Large intestine (tissue), 3 donors: ENCODE measurements around the gene CKMT2. TPM values are rescaled to one million over a fixed set of nuclear protein-coding genes. Genes with fewer than 3 reads are reported as not detected.
A peak's percentile ranks its signal among the peaks of the same experiment; 100 is the strongest.

ENCODE experiments used
- DNase-seq, 2 donors: peaks; one replicate each; pipeline versions ENCODE4 v3.0.0 to v3.0.0-alpha.2; 2013
- H3K27ac ChIP-seq: one replicate; pipeline ENCODE4 v1.5.1; 2013; ENCODE audit warnings: low read length
- H3K27me3 ChIP-seq: 2 replicates; pipeline ENCODE4 v1.6.1; 2013; ENCODE audit warnings: low read length; ENCODE audit not compliant: control insufficient read depth, insufficient read depth
- H3K36me3 ChIP-seq: 2 replicates; pipeline ENCODE4 v1.6.1; 2013; ENCODE audit warnings: low read length; ENCODE audit not compliant: control insufficient read depth, insufficient read depth
- H3K4me1 ChIP-seq: one replicate; pipeline ENCODE4 v1.6.1; 2013; ENCODE audit warnings: low read length; ENCODE audit not compliant: control insufficient read depth, insufficient read depth
- H3K4me3 ChIP-seq: one replicate; pipeline ENCODE4 v1.5.1; 2013; ENCODE audit warnings: low read length
- H3K9me3 ChIP-seq: one replicate; pipeline ENCODE4 v1.6.1; 2013; ENCODE audit warnings: mild to moderate bottlenecking, low read depth, low read length, moderate library complexity; ENCODE audit not compliant: control insufficient read depth
- WGBS: methylation state at CpG from one replicate; pipeline ENCODE4 v1.1.5; 2013; ENCODE audit warnings: low lambda C conversion rate; ENCODE audit not compliant: insufficient coverage; 5-methylcytosine and 5-hydroxymethylcytosine counted together
- polyA plus RNA-seq: library from polyadenylated mRNA; unstranded; fragments of 120-200 nt; gene quantifications from one replicate; pipeline ENCODE4 v1.2.1, GENCODE V29; 2013

Gene CKMT2
- polyA plus RNA-seq, 1 donor, result 2.7 TPM

GRCh38 chr5:81214848-81215247, 18.3 kb upstream of the CKMT2 start:
- no peaks in the 10 kb centered on the region for H3K27me3 ChIP-seq
- WGBS, result no CpG with 5 or more reads among the region's 8 CpGs

DNA sequence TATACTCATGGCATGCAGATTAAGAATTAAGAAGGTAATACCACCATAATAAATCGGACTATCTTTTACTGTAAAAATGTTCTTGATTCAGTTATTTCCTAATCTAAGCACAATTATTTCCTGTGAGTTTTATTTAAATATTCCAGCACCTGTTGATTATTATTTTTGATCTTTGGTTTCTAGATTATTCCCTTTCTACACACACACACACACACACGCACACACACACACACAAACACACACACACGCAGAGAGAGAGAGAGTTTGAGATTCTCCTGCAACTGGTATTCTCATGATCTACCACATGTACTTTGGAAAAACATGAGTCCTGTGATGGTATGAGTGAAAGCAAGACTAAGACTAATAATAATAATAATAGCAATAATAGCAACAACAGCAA, 17.0 kb upstream of the CKMT2 start:
- DNase-seq, result no peak
- 100% methylated on average over 1 of the region's 3 CpGs for WGBS
- H3K27ac ChIP-seq, result no peak overlapping the region
- no peaks in the 10 kb centered on the region for H3K36me3 ChIP-seq
- no peaks in the 10 kb centered on the region for H3K9me3 ChIP-seq
- H3K27me3 ChIP-seq, result no peaks in the 10 kb centered on the region
- H3K4me3 ChIP-seq, result no peak overlapping the region
- H3K4me1 ChIP-seq, result peaks cover 19% of the 10 kb centered on the region

More at GRCh38 chr5:81214848-81215247, 18.3 kb upstream of the CKMT2 start:
- Histone ChIP-seq H3K27ac (no peak overlapping the region), H3K4me3 (no peak overlapping the region), H3K36me3 (no peaks in the 10 kb centered on the region), H3K9me3 (no peaks in the 10 kb centered on the region), H3K4me1 (peaks cover 19% of the 10 kb centered on the region)
- no peak for DNase-seq

GRCh38 chr5:81219389-81219788, 13.7 kb upstream of the CKMT2 start:
- no peak for DNase-seq
- Histone ChIP-seq H3K27ac (no peak overlapping the region), H3K27me3 (no peaks in the 10 kb centered on the region), H3K9me3 (no peaks in the 10 kb centered on the region), H3K4me3 (no peak overlapping the region), H3K4me1 (no peaks in the 10 kb centered on the region), H3K36me3 (no peaks in the 10 kb centered on the region)
- WGBS, result 100% methylated on average over 1 of the region's 3 CpGs

GRCh38 chr5:81222285-81222684, 10.8 kb upstream of the CKMT2 start:
- Histone ChIP-seq H3K4me1 (no peaks in the 10 kb centered on the region), H3K27ac (no peak overlapping the region), H3K9me3 (no peaks in the 10 kb centered on the region), H3K4me3 (no peak overlapping the region), H3K36me3 (no peaks in the 10 kb centered on the region), H3K27me3 (no peaks in the 10 kb centered on the region)
- no peak for DNase-seq

DNA sequence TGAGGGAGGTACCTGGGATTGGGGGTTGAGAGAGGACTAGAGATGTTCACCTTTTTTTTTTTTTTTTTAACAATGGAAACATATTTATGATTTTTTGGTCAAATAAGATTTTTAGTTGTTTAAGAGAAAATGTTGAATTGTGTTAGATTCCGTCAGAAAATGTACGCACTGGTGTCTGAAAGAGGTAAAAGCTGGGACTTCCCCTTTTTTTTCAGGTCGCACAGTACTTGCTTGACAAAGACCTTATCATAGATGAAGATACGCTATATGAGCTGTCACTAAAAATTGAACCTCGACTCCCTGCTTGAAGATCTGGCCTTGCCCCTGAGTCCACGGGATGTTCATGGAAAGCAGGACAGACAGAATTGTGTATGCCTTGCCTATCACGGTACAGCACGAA, 7.7 kb upstream of the CKMT2 start:
- no CpG with 5 or more reads among the region's 8 CpGs for WGBS
- no peak for DNase-seq
- no peaks in the 10 kb centered on the region for H3K27me3 ChIP-seq

DNA sequence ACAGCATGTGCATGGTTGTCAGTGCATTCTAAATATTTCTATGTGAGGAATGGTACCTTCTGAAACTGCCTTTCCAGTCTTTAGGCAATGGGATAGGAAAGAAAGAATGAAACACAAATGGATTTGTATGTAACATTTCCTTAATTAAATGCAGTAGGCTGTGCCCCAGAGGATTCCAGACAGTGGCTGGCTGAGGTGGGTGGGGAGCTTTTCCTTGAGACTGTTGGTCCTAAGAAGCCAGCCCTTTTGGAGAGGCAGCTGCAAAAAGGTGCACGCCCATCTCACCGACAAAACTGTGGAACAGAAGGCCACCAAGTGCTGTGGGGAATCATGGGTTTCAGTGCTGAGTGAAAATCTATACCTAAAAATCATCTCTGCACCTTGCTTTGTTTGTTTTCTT, 6.8 kb upstream of the CKMT2 start:
- H3K27me3 ChIP-seq, result no peaks in the 10 kb centered on the region
- no peak overlapping the region for H3K4me3 ChIP-seq
- H3K36me3 ChIP-seq, result no peaks in the 10 kb centered on the region
- WGBS, result no CpG with 5 or more reads among the region's 2 CpGs
- no peak for DNase-seq
- no peak overlapping the region for H3K27ac ChIP-seq
- H3K9me3 ChIP-seq, result no peaks in the 10 kb centered on the region
- H3K4me1 ChIP-seq, result no peaks in the 10 kb centered on the region

More for the DNA sequence above, 7.7 kb upstream of the CKMT2 start:
- Histone ChIP-seq H3K9me3 (no peaks in the 10 kb centered on the region), H3K27ac (no peak overlapping the region), H3K36me3 (no peaks in the 10 kb centered on the region), H3K4me3 (no peak overlapping the region), H3K4me1 (no peaks in the 10 kb centered on the region)

GRCh38 chr5:81226949-81227348, 6.2 kb upstream of the CKMT2 start:
- no peaks in the 10 kb centered on the region for H3K27me3 ChIP-seq
- no peak overlapping the region for H3K27ac ChIP-seq
- H3K4me1 ChIP-seq, result no peaks in the 10 kb centered on the region
- no peak overlapping the region for H3K4me3 ChIP-seq
- H3K36me3 ChIP-seq, result no peaks in the 10 kb centered on the region
- no peaks in the 10 kb centered on the region for H3K9me3 ChIP-seq
- WGBS, result no CpG with 5 or more reads among the region's 1 CpG
- DNase-seq, result no peak

DNA sequence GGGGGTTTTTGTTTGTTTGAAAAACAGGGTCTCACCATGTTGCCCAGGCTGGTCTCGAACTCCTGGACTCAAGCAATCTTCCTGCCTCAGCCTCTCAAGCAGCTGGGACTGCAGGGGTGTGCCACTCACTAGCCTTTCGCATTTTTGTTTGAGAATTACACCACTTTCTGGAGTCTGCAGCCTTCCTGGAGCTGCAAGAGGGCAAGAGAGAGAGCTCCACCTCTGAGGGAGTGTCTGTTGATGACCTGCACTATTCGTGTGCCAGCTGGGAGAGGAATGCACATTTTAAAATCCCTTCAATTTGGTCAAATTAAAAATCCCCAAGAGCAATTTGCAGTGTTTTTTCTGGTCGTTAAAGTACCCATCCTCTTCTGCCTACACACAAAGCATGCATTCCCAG, 5.0 kb upstream of the CKMT2 start:
- Histone ChIP-seq H3K27me3 (no peaks in the 10 kb centered on the region), H3K4me3 (no peak overlapping the region), H3K27ac (no peak overlapping the region), H3K36me3 (no peaks in the 10 kb centered on the region), H3K4me1 (peaks cover 2% of the 10 kb centered on the region), H3K9me3 (no peaks in the 10 kb centered on the region)
- no peak for DNase-seq
- WGBS, result no CpG with 5 or more reads among the region's 4 CpGs

GRCh38 chr5:81230416-81230815, 2.7 kb upstream of the CKMT2 start:
- no peaks in the 10 kb centered on the region for H3K9me3 ChIP-seq
- DNase-seq, result no peak
- no peak overlapping the region for H3K4me3 ChIP-seq
- no peak overlapping the region for H3K27ac ChIP-seq
- H3K36me3 ChIP-seq, result no peaks in the 10 kb centered on the region
- 97% methylated on average over 3 of the region's 8 CpGs for WGBS
- H3K4me1 ChIP-seq, result peaks cover 5% of the 10 kb centered on the region
- H3K27me3 ChIP-seq, result no peaks in the 10 kb centered on the region

DNA sequence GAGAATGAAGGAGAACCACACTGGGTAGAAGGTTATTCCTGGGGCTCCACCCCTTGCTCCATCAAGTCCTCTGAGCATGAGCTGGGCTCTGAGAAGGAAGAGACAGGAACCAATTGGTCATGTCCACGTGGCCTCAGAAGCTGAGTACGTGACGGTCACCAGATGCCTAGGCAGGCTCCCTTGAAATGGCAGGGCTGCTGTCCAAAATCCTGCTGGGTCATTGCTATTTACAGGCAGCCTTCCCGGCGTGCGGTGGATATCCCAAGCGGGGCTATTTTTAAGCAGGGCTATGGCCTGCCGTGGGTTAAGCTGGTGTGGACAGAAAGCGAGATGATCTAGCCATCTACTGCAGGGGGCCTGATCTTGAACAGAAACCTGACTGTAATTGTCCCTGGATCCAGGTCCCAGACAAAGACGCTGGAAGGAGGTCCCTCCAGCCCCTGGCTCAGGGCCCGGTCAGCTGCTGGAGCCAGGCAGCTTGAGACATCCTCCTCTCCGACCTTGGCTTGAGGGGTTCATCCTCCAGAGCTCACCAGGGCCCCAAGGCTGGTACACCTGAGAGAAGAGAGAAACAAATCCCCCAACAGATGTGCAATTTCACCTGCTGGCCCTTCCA, 550 bp upstream of the CKMT2 start:
- Histone ChIP-seq H3K4me3 (peak overlapping the region; percentile 36), H3K27ac (no peak overlapping the region), H3K27me3 (no peaks in the 10 kb centered on the region), H3K4me1 (peaks cover 5% of the 10 kb centered on the region), H3K36me3 (no peaks in the 10 kb centered on the region), H3K9me3 (no peaks in the 10 kb centered on the region)
- no peak for DNase-seq
- WGBS, result no CpG with 5 or more reads among the region's 12 CpGs

DNA sequence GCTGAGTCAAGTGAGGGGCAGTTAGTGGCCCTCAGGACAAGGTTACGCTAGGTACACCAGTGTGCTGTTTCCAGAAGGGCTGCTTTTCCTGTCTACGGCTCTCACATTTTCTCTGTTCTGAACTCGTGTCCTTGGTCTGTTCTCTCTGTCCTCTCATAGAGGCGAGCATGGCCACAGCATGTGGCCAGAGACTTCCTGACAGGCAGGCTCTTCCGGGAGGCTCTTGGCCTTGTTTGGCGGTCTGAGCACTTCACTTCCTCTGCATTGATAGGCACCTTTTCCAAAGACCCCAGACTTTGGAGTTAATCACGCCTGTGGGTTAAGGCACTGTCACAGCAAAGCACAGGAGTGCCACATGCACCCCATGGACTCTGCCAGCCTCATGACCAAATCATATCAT, 1.2 kb downstream of the CKMT2 start:
- no peak overlapping the region for H3K4me3 ChIP-seq
- no peaks in the 10 kb centered on the region for H3K36me3 ChIP-seq
- no peak for DNase-seq
- no peaks in the 10 kb centered on the region for H3K9me3 ChIP-seq
- no CpG with 5 or more reads among the region's 7 CpGs for WGBS
- peaks cover 5% of the 10 kb centered on the region for H3K4me1 ChIP-seq
- H3K27me3 ChIP-seq, result no peaks in the 10 kb centered on the region
- no peak overlapping the region for H3K27ac ChIP-seq
